Liver (tissue), 9 donors: Measurements from ENCODE around the gene TCEA2. TPM values are rescaled to one million over a fixed set of nuclear protein-coding genes. Genes with fewer than 3 reads are reported as not detected.

Source experiments
- DNase-seq: peaks from one replicate; pipeline ENCODE4 v3.0.0-alpha.2; 2017; ENCODE audit warnings: low spot score
- H3K27ac ChIP-seq, 2 donors: one replicate each; pipeline ENCODE4 v1.7.0; 2013; ENCODE audit warnings: inconsistent platforms in 2 of 2, low read length in 2 of 2, control low read depth in 1 of 2, low read depth in 1 of 2, mild to moderate bottlenecking in 1 of 2
- H3K27me3 ChIP-seq, 4 donors: one replicate each; pipeline versions ENCODE4 v1.6.1 to v1.7.0; 2013; ENCODE audit warnings: low read length in 3 of 4, inconsistent platforms in 1 of 4, mild to moderate bottlenecking in 1 of 4, moderate library complexity in 1 of 4; ENCODE audit not compliant: control insufficient read depth in 4 of 4, insufficient read depth in 4 of 4
- H3K36me3 ChIP-seq, 4 donors: one replicate each; pipeline versions ENCODE4 v1.6.1 to v1.7.0; 2013; ENCODE audit warnings: low read length in 3 of 4, mild to moderate bottlenecking in 3 of 4, low read depth in 1 of 4, moderate library complexity in 1 of 4; ENCODE audit not compliant: control insufficient read depth in 4 of 4, insufficient read depth in 3 of 4
- H3K4me1 ChIP-seq, 4 donors: one replicate each; pipeline versions ENCODE4 v1.6.1 to v1.7.0; 2013; ENCODE audit warnings: low read length in 3 of 4, mild to moderate bottlenecking in 3 of 4, moderate library complexity in 1 of 4; ENCODE audit not compliant: control insufficient read depth in 4 of 4, insufficient read depth in 4 of 4
- H3K4me3 ChIP-seq, 3 donors: one replicate each; pipeline versions ENCODE4 v1.6.1 to v1.7.0; 2013; ENCODE audit warnings: low read length in 3 of 3, control low read depth in 1 of 3, low read depth in 1 of 3, mild to moderate bottlenecking in 1 of 3
- H3K9ac ChIP-seq, 2 donors: one replicate each; pipeline ENCODE4 v1.7.0; 2013; ENCODE audit warnings: low read length in 2 of 2, mild to moderate bottlenecking in 2 of 2, moderate library complexity in 2 of 2, control low read depth in 1 of 2, low read depth in 1 of 2
- H3K9me3 ChIP-seq, 4 donors: one replicate each; pipeline versions ENCODE4 v1.6.1 to v1.7.0; 2013; ENCODE audit warnings: low read length in 3 of 4; ENCODE audit not compliant: control insufficient read depth in 4 of 4
- EGR1 ChIP-seq, 2 donors: IDR thresholded peaks; 2 replicates each; pipeline ENCODE4 v1.6.1; 2016 to 2018; ENCODE audit warnings: antibody characterized with exemption in 2 of 2, low read depth in 2 of 2
- FOXA1 ChIP-seq: IDR thresholded peaks from 2 replicates; pipeline ENCODE4 v1.6.1; 2016; ENCODE audit warnings: antibody characterized with exemption
- FOXA2 ChIP-seq: IDR thresholded peaks from 2 replicates; pipeline ENCODE4 v1.6.1; 2016; ENCODE audit warnings: antibody characterized with exemption
- GABPA ChIP-seq, 2 donors: IDR thresholded peaks in 1 of 2; conservative IDR thresholded peaks in 1 of 2; 2 replicates each; pipeline ENCODE4 v1.6.1; 2016; ENCODE audit warnings: antibody characterized with exemption in 2 of 2, mild to moderate bottlenecking in 1 of 2, moderate library complexity in 1 of 2
- HNF4A ChIP-seq, 2 donors: conservative IDR thresholded peaks; 2 replicates each; pipeline ENCODE4 v1.6.1; 2016; ENCODE audit warnings: antibody characterized with exemption in 2 of 2, mild to moderate bottlenecking in 2 of 2
- HNF4G ChIP-seq: IDR thresholded peaks from 2 replicates; pipeline ENCODE4 v1.6.1; 2016; ENCODE audit warnings: antibody characterized with exemption
- JUND ChIP-seq, 2 donors: IDR thresholded peaks; 2 replicates each; pipeline ENCODE4 v1.6.1; 2016; ENCODE audit warnings: antibody characterized with exemption in 2 of 2
- RAD21 ChIP-seq, 2 donors: IDR thresholded peaks; 2 replicates each; pipeline ENCODE4 v1.6.1; 2016; ENCODE audit warnings: antibody characterized with exemption in 2 of 2, mild to moderate bottlenecking in 2 of 2
- RXRA ChIP-seq, 2 donors: IDR thresholded peaks; 2 replicates each; pipeline ENCODE4 v1.6.1; 2017 to 2018; ENCODE audit warnings: antibody characterized with exemption in 2 of 2, mild to moderate bottlenecking in 1 of 2
- SP1 ChIP-seq: IDR thresholded peaks from 2 replicates; pipeline ENCODE4 v1.6.1; 2018; ENCODE audit warnings: antibody characterized with exemption, mild to moderate bottlenecking
- YY1 ChIP-seq: IDR thresholded peaks from 2 replicates; pipeline ENCODE4 v1.6.1; 2016; ENCODE audit warnings: antibody characterized with exemption, mild to moderate bottlenecking
- WGBS: extraction: QIAGEN DNeasy Blood & Tissue Kit; methylation state at CpG from one replicate; pipeline ENCODE4 v1.1.7; 2013; 5-methylcytosine and 5-hydroxymethylcytosine counted together
- polyA plus RNA-seq, 2 donors: library from polyadenylated mRNA; stranded (reverse) in 1 of 2; unstranded in 1 of 2; fragments of 200-250 nt in 1 of 2; fragments of >200 nt in 1 of 2; fragmentation: Nextera tagmentation in 1 of 2; extraction: Ambion mirVana in 1 of 2; gene quantifications; one replicate each; pipeline versions ENCODE4 v1.2.1 to v1.2.3, GENCODE V29; 2013 to 2015
- total RNA-seq, 2 donors: library from RNA; depleted of rRNA; stranded (reverse); fragments of >200 nt; gene quantifications; one replicate each; pipeline ENCODE4 v1.2.3, GENCODE V29; 2014
- TF ChIP-seq, protein P1 (sequence below): IDR thresholded peaks from 2 replicates; pipeline ENCODE4 v1.6.1; 2016; ENCODE audit warnings: antibody characterized with exemption
- TF ChIP-seq, protein P2 (sequence below): IDR thresholded peaks from 2 replicates; pipeline ENCODE4 v1.6.1; 2016; ENCODE audit warnings: antibody characterized with exemption
- TF ChIP-seq, protein P3 (sequence below): IDR thresholded peaks from 2 replicates; pipeline ENCODE4 v1.6.1; 2016; ENCODE audit warnings: antibody characterized with exemption
- TF ChIP-seq, protein P4 (sequence below): IDR thresholded peaks from 2 replicates; pipeline ENCODE4 v1.6.1; 2016; ENCODE audit warnings: antibody characterized with exemption, mild to moderate bottlenecking
- donor health status: healthy.
- donor health status: healthy.
- donor health status: healthy.
- donor health status: healthy.
- donor health status: healthy.

The TCEA2 gene
- total and polyA plus RNA-seq, 4 donors: 4.6 to 22.6 (median 11.8) TPM

DNA sequence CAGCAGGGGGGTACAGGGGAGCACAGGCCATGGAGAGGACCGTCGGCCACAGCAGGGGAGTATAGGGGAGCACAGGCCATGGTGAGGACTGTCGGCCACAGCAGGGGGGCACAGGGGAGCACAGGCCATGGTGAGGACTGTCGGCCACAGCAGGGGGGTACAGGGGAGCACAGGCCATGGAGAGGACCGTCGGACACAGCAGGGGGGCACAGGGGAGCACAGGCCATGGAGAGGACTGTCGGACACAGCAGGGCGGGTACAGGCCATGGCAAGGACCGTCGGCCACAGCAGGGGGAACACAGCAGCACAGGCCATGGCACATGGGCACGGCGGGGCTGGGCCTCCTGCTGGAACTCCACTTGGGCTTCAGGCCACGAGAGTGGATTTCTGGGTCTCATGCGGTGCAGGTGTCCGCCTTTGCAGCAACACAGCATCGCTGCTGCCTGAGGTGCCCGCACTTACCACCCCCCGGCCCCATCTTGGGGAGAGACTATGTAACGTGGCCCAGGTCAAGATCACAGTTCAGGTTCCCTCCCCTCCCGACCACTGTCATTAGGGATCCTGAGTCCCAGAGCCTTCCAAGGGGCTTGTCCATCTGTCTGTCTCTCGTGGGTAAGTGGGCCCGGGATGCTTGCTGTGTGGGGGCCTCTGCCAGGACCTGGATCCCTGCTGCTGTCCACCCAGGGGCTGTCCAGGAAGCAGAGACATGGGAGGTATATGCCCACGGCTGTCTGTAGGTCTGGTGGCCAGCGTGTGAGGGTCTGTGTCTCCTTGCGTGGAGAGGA, 41.9 kb downstream of the TCEA2 start:
- peaks cover 0 to 6% (median 3%) of the 10 kb centered on the region in 4 donors for H3K4me1 ChIP-seq
- H3K27me3 ChIP-seq: peaks cover 0 to 3% (median under 1%) of the 10 kb centered on the region in 4 donors
- no peak overlapping the region for H3K4me3 ChIP-seq
- H3K9me3 ChIP-seq: no peaks in the 10 kb centered on the region
- DNase-seq: no peak
- no peak overlapping the region for H3K27ac ChIP-seq
- no peaks in the 10 kb centered on the region for H3K36me3 ChIP-seq
- no peak for TF ChIP-seq HNF4A (conservative IDR thresholded peaks at IDR 0.05)
- TF ChIP-seq, protein P1, sequence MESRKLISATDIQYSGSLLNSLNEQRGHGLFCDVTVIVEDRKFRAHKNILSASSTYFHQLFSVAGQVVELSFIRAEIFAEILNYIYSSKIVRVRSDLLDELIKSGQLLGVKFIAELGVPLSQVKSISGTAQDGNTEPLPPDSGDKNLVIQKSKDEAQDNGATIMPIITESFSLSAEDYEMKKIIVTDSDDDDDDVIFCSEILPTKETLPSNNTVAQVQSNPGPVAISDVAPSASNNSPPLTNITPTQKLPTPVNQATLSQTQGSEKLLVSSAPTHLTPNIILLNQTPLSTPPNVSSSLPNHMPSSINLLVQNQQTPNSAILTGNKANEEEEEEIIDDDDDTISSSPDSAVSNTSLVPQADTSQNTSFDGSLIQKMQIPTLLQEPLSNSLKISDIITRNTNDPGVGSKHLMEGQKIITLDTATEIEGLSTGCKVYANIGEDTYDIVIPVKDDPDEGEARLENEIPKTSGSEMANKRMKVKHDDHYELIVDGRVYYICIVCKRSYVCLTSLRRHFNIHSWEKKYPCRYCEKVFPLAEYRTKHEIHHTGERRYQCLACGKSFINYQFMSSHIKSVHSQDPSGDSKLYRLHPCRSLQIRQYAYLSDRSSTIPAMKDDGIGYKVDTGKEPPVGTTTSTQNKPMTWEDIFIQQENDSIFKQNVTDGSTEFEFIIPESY: no peak
- TF ChIP-seq FOXA1: no peak
- TF ChIP-seq GABPA (IDR thresholded peaks at IDR 0.05 in 1 of 2, conservative IDR thresholded peaks at IDR 0.05 in 1 of 2): no peak
- no peak for TF ChIP-seq EGR1 (IDR thresholded peaks at IDR 0.05; ENCODE audit: low read depth in 2 of 2)
- TF ChIP-seq, protein P2, sequence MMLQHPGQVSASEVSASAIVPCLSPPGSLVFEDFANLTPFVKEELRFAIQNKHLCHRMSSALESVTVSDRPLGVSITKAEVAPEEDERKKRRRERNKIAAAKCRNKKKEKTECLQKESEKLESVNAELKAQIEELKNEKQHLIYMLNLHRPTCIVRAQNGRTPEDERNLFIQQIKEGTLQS: no peak
- no peak for TF ChIP-seq JUND (IDR thresholded peaks at IDR 0.05)
- TF ChIP-seq FOXA2: no peak
- TF ChIP-seq, protein P3, sequence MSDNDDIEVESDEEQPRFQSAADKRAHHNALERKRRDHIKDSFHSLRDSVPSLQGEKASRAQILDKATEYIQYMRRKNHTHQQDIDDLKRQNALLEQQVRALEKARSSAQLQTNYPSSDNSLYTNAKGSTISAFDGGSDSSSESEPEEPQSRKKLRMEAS: no peak
- 82% methylated on average over 25 of the region's 25 CpGs for WGBS
- no peak overlapping the region for H3K9ac ChIP-seq

DNA sequence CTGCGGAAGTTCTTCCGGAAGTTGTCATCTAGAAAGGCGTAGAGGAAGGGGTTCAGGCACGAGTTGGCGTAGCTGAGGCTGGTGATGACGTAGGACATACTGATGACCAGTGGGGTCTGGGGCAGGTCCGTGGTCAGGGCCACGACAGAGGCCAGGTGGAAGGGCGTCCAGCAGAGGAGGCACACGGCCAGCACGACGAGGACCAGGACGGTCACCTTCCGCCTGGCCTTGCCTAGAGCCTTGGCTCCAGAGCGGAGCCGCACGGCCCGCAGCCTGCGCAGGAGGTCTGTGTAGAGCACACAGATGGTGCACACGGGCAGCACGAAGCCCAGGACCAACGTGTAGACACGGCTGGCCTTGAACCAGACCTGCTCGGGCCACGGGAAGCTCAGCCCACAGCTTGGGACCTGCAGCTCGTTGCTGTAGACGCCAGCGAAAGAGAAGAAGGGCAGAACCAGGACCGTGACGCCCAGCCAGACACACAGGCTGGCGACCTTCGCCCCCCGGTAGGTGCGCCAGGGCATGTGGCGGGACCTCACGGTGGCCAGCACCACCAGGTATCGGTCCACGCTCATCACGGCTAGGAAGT, 42.9 kb downstream of the TCEA2 start:
- Histone ChIP-seq H3K27me3 (peaks cover 0 to 2% (median 0%) of the 10 kb centered on the region in 4 donors), H3K9me3 (no peaks in the 10 kb centered on the region), H3K4me3 (no peak overlapping the region), H3K36me3 (no peaks in the 10 kb centered on the region), H3K9ac (no peak overlapping the region), H3K27ac (no peak overlapping the region), H3K4me1 (peaks cover 0 to 6% (median 3%) of the 10 kb centered on the region in 4 donors)
- DNase-seq: no peak
- WGBS: 88% methylated on average over 39 of the region's 39 CpGs
- TF ChIP-seq, protein P1: no peak

DNA sequence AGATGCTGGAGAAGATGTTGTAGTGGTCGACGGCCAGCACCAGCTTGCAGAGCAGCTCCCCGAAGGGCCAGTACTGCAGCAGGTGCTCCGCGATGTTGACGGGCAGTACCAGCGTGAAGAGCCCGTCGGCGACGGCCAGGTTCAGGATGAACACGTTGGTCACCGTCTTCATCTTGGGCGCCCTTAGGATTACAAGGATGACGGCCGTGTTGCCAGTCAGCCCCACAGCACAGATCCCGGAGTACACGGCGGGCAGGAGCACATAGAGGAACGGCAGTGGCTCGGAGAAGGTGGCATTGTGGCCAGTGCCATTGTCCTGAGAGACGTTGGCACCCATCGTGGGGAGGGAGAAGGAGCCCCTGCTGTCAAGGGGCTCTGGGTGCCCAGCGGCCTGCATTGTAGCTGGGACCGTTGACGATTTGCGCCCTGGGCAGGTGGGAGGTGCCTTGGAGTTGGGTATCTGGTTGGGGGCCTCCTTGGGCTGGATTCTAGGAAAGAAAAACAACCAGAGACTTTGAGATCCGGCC, 43.5 kb downstream of the TCEA2 start:
- Histone ChIP-seq H3K27ac (no peak overlapping the region), H3K9ac (no peak overlapping the region), H3K4me1 (peaks cover 0 to 6% (median 3%) of the 10 kb centered on the region in 4 donors), H3K27me3 (peaks cover 0 to 2% (median 0%) of the 10 kb centered on the region in 4 donors), H3K9me3 (no peaks in the 10 kb centered on the region), H3K4me3 (no peak overlapping the region), H3K36me3 (no peaks in the 10 kb centered on the region)
- 89% methylated on average over 28 of the region's 28 CpGs for WGBS
- DNase-seq: no peak
- TF ChIP-seq, protein P3: no peak
- TF ChIP-seq, protein P4, sequence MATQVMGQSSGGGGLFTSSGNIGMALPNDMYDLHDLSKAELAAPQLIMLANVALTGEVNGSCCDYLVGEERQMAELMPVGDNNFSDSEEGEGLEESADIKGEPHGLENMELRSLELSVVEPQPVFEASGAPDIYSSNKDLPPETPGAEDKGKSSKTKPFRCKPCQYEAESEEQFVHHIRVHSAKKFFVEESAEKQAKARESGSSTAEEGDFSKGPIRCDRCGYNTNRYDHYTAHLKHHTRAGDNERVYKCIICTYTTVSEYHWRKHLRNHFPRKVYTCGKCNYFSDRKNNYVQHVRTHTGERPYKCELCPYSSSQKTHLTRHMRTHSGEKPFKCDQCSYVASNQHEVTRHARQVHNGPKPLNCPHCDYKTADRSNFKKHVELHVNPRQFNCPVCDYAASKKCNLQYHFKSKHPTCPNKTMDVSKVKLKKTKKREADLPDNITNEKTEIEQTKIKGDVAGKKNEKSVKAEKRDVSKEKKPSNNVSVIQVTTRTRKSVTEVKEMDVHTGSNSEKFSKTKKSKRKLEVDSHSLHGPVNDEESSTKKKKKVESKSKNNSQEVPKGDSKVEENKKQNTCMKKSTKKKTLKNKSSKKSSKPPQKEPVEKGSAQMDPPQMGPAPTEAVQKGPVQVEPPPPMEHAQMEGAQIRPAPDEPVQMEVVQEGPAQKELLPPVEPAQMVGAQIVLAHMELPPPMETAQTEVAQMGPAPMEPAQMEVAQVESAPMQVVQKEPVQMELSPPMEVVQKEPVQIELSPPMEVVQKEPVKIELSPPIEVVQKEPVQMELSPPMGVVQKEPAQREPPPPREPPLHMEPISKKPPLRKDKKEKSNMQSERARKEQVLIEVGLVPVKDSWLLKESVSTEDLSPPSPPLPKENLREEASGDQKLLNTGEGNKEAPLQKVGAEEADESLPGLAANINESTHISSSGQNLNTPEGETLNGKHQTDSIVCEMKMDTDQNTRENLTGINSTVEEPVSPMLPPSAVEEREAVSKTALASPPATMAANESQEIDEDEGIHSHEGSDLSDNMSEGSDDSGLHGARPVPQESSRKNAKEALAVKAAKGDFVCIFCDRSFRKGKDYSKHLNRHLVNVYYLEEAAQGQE: no peak
- TF ChIP-seq FOXA1 (no peak), HNF4G (no peak), RAD21 (IDR thresholded peaks at IDR 0.05) (no peak), SP1 (no peak), YY1 (no peak), RXRA (IDR thresholded peaks at IDR 0.05) (no peak)
- TF ChIP-seq, protein P1: no peak
